GM18867 (cell line): Measurements from ENCODE around the gene ULBP3.
"Not testable (repeated sequence)": the region's sequence is repeated elsewhere in the genome, so short reads cannot be mapped to it uniquely, and the experiment has no call there.

Source experiments
- ATAC-seq: cut with Tn5 transposase; IDR thresholded peaks from one replicate; pipeline ENCODE4 v1.9.1; 2021; ENCODE audit warnings: mild to moderate bottlenecking, moderate library complexity; ENCODE audit not compliant: unreplicated experiment

The ULBP3 gene

DNA sequence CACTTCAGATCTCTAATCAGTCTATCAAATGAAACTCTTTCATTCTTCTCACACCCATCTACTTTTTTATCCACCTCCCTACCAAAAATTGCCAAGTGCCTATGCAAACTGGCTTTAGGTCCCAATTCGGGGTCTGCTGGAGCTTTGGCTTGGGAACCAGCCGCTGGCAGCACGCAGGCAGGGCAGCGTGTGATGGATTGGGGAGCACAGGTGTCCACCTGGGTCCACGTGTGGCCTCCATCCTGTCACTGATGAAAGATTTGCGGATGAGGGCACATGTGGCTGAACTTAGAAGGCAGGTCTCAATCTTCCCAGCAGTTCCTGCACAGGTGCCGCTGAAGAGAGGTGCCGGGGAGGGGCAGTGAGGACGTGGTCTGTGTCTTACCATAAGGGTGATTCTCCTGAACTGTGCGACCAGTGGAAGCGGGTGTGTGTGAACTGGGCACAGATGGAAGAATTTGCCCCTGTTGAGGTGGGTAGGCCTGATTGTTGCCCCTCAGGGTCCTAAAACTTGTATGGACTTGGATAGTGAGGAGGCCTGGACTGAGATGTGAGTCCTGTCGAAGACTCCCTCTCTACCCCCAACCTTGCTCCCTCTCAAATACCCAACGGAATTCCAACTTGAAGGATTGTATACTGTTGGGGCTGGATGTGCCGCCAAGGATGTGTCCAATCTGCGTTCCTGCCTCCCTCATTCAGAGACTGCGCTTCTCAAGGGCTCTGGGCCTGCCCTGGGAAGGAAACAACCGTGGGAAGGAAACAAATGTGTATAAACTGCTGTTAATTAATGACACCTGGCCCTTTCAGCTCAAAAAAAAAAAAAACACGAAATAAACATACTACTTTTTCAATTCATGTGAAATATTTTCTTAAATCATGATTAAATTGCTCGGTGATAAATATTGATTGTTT, 25.2 kb downstream of the ULBP3 start:
- no peak for ATAC-seq

DNA sequence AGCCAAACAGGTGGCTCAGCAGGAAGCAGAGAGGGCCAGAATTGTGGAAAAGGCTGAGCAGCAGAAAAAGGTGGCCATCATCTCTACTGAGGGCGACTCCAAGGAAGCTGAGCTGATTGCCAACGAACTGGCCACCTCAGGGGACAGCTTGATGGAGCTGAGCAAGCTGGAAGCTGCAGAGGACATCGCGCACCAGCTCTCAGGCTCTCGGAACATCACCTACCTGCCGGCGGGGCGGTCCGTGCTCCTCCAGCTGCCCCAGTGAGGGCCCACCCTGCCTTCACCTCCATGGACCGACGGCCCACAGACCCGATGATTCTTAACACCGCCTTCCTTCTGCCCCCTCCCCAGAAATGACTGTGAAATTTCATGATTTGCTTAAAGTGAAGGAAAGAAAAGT, 25.8 kb downstream of the ULBP3 start:
- no peak for ATAC-seq

- no peak for ATAC-seq
These were observed 30.5 kb downstream of the ULBP3 start for GRCh38 chr6:150038202-150039062.

DNA sequence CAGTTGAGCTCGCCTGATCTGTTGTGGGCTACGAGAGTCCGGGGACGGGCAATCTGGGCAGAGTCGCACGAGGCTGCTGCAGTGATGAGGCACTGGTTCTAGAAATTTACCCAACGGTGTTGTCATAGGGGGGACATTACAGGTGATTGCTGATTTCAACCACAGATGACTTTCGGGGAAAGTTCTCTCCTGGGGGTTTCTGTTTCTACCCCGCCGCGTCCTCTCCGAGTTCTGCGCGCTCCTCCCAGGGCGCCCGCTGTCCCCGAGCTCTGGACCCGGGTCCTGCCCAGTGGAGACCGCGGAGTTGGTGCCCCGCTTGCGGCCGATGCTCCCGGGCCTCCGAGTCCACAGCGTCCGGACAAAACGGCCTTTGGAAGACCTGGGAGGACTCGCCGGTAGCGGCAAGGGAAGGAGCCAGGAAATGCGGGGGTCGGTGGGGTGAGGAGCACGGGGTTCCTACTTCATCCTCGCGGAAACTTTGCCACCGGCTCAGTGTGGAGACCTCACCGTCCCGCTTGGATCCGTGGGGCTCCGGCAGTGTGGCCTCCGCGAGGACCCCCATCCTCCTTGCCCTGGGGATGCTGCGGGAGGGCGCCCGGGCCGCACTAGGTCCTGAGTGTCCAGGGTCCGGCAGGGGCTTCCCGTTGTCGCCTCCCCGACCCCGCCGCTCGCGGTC, 31.3 kb downstream of the ULBP3 start:
- no peak for ATAC-seq

- ATAC-seq = no peak
These were observed 32.8 kb downstream of the ULBP3 start for GRCh38 chr6:150036081-150036480.

DNA sequence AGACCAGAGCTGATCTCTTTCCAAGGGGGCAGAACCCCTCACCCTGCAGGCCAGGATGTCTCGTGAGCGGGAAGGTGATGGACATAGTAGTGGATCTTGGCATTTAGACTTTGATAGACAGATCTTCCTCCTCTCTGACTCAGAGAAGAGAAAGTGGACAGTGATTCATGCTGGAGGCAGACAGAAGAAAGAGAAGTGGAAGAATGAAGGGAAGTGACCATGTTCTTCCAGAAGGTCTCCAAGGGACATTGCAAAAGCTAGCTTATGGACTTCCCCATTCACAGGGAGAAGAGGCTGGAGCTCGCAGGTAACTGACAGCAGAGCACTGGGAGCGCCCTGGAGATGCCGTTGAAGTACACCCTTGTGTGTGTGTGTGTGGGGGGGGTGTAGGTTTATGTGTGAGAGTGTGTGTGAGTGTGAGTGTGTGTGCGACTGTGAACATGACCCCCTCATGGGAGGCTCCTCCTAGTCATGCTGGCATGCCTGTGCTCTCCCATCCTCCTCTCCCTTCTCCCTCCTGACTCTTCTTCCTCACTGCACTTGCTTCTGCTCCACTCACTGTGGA, 35.6 kb downstream of the ULBP3 start:
- no peak for ATAC-seq

DNA sequence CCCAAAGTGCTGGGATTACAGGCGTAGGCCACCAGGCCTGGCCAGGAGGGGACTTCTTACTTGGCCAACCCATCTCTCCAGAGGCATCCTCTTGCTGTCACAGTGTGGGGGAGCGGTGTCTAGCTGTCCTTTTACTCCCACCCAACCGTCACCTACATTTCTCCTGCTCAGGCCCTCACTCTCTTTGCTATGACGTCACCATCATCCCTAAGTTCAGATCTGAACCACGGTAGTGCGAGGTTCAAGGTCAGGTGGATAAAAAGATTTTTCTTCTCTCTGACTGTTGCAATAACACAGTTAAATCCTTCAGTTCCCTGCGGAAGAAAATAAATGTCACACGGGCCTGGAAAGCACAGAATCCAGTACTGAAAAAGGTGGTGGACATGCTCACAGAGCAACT, 36.3 kb downstream of the ULBP3 start:
- no peak for ATAC-seq

- ATAC-seq = no peak
These were observed 38.3 kb downstream of the ULBP3 start for GRCh38 chr6:150030611-150031010.

- no peak for ATAC-seq
These were observed 39.2 kb downstream of the ULBP3 start for GRCh38 chr6:150029749-150030148.

- no peak for ATAC-seq
These were observed 39.6 kb downstream of the ULBP3 start for GRCh38 chr6:150029276-150029675.

DNA sequence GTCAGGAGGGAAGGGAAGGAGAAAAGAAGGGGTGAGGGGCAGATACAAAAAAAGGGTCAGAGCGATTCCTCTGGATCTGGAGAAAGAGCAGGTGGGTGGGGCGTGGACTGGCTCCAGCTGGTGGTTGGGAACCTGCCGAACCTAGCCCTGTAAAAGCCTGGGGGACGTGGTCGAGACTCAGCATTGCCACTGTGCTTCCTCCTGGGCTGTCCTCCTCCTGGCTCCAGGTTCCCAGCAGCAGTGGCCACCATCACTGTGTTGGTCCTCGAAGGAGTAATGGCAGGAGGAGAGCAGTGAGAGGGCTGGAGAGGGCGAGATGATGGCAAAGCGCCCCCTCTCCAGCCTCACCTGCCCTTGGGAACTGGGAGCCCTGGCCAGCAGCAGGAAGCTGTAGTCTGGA, 40.1 kb downstream of the ULBP3 start:
- ATAC-seq = no peak

DNA sequence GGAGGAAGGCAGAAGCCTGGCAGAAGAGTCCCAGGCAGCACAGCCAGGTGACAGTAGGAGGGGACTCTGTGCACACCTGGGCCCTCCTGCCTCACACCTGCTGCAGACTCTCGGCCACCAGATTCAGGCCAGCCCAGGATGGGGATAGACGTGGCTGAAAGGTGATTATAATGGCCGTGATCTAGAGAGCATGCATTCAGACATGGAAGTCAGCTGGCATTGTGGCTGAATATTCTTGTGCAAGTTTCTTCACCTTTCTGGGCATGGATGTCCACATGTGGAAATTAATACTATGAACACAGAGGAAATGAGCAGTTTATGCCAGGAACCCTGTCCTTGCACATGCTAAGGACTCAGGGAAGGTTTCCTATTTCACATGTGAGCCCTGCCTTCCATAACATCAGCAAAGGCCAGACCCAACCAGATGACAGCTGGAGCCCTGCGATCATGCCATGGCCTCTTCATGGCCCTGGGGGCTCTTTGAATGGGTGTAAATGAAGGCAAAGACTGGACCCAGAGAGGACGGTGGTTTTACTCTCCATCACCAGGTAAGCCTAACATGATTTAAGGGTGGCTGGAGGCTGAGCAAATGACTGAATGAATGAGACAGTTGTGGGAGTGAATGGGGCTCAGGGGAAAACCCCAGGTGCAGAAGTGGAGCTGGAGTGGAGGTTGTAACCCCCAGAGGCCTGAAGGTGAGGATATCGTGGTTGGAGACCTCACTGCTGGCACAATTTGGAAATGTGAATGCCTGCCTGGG, 40.9 kb downstream of the ULBP3 start:
- no peak for ATAC-seq

DNA sequence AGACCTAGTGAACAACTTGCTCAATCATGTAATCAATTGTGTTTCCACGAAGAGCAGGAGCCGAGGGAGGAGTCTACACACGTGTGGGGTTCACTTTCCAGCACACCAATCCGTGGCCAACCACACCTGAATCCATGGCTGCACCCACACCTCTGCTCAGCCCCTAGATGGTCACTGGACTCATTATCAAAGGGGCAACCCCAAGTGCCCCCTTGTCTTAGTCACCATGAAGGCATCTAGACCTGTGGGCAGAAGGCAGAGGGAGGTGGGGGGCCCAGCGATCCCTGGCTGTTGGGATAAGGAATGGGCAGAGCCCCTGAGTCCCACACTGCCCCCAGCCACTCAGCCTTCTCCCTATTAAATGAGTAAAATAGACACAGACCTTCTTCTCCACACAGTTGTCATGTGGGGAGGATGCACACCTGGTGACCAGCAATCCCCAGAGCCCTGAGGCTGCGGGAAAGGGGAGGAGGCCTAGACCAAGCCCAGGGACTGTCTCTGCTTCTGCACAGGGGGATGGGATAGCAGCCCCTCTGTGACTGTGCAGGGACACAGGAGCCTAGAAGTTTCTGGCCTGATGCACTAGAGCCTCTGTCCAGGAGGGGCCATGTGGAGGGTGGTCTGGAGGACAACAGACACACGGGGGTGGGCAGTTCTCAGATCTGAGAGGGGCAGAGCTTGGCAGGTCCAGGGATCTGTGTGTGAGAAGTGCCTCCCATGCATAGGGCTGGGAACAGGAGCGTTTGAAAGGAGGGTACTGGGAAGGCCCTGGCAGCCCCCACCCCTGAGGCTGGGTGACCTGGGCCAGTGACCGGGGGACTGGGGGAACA, 41.7 kb downstream of the ULBP3 start:
- no peak for ATAC-seq

- no peak for ATAC-seq
These were observed 43.6 kb downstream of the ULBP3 start, which contains the start of gene RAET1L for GRCh38 chr6:150025201-150025917. RAET1L (minus strand) TSS chr6:150025532; CDS start chr6:150025471, 61 bp downstream.

GRCh38 chr6:150024646-150025155, 44.2 kb downstream of the ULBP3 start:
- ATAC-seq = no peak

GRCh38 chr6:150024021-150024420, 44.9 kb downstream of the ULBP3 start:
- ATAC-seq = not testable (repeated sequence)

DNA sequence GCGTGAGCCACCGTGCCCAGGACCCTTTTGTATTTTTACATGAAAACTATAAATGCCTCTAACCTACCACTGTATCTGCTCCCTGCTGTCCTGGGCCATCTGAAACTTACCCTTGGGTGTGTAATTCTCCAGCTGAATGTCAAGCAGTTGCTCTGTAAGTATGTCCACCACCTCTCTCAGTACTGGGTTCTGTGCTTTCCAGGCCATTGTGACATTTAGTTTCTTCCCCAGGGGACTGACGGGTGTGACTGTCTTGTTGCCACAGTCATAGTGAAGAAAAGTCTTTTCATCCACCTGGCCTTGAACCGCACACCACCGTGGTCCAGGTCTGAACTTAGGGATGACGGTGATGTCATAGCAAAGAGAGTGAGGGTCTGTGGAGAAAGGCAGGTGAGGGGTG, 47.1 kb downstream of the ULBP3 start:
- not testable (repeated sequence) for ATAC-seq

GRCh38 chr6:150018846-150019580, 49.9 kb downstream of the ULBP3 start:
- no peak for ATAC-seq
